Hematopoietic multipotent progenitor cell treated with erythropoietin and hydrocortisone succinate and interleukin-3 and kit ligand, for 15 days (in vitro differentiated cells): Measurements from ENCODE around the gene MRTFB.
"Not testable (repeated sequence)": the region's sequence is repeated elsewhere in the genome, so short reads cannot be mapped to it uniquely, and the experiment has no call there.

ENCODE experiments used
- DNase-seq: peaks from one replicate; pipeline ENCODE4 v3.0.0-alpha.2; 2015; ENCODE audit warnings: low spot score

The MRTFB gene

DNA sequence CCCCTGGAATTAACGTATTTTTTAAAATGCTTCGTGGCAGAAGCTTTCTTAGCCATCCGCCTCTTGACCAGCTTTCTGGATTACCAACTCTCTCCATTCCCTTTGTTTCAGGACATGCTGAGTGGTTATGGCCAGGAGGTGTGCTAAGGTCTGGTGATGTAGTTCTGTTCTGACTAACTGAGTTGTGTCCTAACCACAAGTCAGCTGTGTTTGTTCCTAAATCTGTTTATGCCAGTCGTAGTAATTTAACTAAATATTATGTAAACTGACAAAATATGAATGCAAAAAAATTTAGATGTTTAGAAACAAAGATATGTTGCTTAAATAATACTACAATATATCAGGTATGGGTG, 61.6 kb downstream of the MRTFB start:
- DNase-seq: no peak

- no peak for DNase-seq
These were observed 62.8 kb downstream of the MRTFB start for GRCh38 chr16:14133907-14134306.

- DNase-seq: no peak
These were observed 64.6 kb downstream of the MRTFB start for GRCh38 chr16:14135704-14136103.

- no peak for DNase-seq
These were observed 68.8 kb downstream of the MRTFB start for GRCh38 chr16:14139872-14140271.

DNA sequence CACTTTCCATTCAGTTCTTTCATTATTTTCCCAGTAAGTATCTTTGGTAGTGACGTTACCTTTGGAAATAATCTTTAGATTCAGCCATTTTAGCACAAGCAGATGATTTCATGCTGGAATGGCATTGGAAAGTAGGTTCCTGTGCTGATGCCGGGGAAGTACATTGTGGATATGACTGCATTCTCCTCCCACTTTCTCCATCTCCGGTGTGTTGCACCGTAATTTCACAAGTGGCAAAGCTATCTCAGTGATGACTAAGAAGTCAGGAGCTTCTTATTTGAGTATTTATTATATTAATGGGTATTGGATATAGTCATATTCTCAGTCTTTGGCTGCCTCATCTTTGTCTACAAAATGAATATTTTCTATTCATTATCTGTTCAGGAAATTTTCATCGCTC, 69.8 kb downstream of the MRTFB start:
- DNase-seq: no peak

GRCh38 chr16:14146445-14146844, 75.3 kb downstream of the MRTFB start:
- DNase-seq: no peak

DNA sequence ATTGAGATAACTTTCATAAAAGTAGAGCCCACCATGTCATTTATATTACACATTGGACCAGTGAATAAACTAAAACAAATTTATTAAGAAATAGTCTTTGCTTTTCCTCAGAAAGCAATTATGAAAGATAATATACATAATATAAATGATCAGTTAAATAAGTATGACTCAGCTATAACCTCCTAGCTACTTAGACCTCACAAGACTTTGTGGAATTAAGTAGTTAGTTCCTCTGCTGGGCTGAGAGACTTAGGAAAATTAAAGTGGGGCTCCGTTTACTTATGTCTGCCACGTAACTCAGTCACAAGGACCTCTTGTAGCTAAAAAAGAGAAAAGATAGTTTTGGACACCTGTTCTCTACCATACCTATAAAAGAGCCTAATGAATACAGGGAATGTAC, 76.9 kb downstream of the MRTFB start:
- no peak for DNase-seq

- no peak for DNase-seq
These were observed 77.5 kb downstream of the MRTFB start for GRCh38 chr16:14148569-14148968.

DNA sequence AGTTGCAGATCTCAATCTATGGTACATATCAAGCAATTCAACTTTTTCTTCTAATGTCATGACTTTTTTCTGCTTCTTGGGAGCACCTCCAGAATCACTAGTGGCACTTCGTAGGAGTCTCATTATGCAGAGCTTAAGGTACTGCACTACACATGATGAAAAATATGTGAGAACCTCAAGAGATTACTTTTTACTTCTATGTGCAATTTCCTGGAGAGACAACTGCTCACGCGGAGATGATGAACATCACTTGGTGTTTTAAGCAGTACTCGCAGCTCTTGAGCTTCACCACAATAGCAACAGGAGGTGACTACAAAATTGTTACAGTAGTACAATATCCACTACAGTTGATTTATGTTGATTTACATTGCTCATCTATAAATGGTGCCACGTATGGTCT, 79.7 kb downstream of the MRTFB start:
- no peak for DNase-seq

- no peak for DNase-seq
These were observed 80.3 kb downstream of the MRTFB start for GRCh38 chr16:14151256-14152030.

GRCh38 chr16:14155572-14156190, 84.6 kb downstream of the MRTFB start:
- no peak for DNase-seq

DNA sequence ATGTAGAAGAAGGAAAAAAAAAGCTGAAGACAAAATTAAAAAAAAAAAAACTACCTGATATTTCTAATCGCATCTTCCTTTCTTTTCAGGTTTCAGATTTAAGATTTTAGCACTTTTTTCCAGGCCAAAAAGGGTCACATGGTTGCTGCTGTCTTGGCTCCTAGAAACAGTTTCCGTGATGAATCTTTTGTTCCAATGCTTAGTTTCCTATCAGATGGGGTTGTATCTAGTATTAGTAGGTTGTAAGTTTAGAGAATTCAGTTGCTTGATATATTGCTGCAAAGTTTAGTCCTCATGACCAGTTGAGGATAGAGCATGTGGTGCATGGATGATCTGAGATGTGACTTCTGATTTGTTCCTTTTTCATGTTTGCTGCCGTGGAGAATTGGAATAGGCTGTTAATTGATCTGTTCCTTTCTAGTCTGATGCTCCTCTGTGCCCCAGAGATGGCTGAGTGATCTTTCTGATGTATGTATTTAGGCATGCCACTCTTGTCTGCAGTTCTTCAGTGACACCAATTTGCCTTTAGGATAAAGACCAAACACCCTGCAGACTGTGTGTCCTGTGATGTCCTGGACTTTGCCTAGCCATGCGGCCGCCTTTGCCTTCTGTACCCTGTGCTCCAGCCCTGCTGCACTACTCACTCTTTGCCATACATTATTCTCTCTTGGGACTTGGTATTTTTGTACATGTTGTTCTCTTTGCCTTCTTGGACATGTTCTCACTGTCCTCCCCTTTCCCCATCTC, 94.0 kb downstream of the MRTFB start:
- DNase-seq: no peak

DNA sequence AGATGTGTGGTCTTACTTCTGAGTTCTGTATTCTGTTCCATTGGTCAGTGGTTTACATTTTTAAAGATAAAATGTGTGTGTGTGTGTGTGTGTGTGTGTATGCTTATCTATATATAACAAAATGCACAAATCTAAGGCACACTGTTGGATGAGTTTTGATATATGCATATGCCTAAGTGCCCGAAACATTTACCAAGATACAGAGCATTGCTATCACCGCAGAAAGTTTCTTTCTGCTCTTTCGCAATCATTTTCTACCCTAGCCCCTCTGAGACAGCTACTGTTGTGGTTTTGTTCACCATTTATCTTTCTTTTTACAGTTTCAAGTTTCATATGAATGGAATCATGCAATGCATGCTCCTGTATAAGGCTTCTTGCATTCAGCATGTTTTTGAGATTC, 97.0 kb downstream of the MRTFB start:
- DNase-seq: no peak

GRCh38 chr16:14172200-14172809, 101.2 kb downstream of the MRTFB start:
- no peak for DNase-seq

DNA sequence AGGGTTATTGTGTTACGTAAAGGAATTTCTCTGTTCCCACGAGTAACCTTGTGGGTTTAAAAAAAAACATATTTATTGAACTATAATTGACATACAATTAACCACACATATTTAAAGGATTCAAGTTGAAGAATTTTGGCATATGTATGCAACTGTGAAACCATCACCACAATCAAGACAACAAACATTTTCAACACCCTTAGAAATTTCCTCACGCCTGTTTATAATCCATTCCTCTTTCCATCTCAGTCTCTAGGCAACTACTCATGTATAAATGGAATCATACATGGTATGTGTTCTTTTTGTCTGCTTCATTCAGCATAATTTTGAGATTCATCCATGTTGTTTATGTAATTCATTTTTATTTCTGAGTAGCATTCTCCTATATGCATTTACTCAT, 104.0 kb downstream of the MRTFB start:
- no peak for DNase-seq

- DNase-seq: no peak
These were observed 106.6 kb downstream of the MRTFB start for GRCh38 chr16:14177704-14178103.

GRCh38 chr16:14179116-14179515, 108.0 kb downstream of the MRTFB start:
- DNase-seq: no peak

- no peak for DNase-seq
These were observed 109.4 kb downstream of the MRTFB start for GRCh38 chr16:14180481-14180944.

- DNase-seq: no peak
These were observed 110.4 kb downstream of the MRTFB start for GRCh38 chr16:14181371-14182050.

DNA sequence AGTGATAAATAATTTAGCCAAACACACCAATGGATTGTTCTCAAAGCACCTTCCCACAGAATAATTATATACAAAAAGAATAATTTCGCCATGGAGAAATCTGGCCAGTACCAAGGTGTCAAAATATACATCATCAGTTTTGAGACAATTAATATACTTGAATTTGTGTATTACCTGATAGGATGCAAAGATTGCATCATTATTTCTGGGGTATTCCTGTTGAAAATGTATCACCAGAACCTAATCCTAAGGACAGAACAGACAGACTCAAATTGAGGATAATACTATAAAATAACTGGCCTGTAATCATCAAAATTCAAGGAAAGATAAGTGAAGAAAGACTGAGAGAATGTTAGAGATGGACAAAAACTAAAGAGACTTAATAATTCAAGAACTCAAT, 111.9 kb downstream of the MRTFB start:
- no peak for DNase-seq

DNA sequence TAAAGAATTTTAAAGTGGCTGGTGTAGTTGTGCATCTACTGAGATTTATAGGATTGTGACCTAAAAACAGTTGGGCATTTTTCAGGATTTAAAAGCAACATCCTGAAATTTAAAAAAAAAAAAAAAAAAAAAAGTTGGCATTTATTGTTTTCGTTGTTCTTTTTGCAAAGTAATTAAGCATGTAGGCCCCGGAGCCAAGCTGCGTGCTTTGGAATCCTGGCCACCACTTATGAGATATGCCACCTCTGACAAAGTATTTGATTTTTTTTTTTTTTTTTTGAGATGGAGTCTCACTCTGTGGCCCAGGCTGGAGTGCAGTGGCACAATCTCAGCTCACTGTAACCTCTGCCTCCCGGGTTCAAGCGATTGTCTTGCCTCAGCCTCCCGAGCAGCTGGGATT, 112.8 kb downstream of the MRTFB start:
- not testable (repeated sequence) for DNase-seq
